Glutamatergic neuron (in vitro differentiated cells): ENCODE data around the gene CD79A. TPM values are rescaled to one million over a fixed set of nuclear protein-coding genes. Genes with fewer than 3 reads are reported as not detected.

ENCODE experiments used
- DNase-seq: peaks from one replicate; pipeline ENCODE4 v3.0.0; 2022
- H3K27ac Mint-ChIP-seq: one replicate; pipeline ENCODE4 v1.8.0; 2020; ENCODE audit warnings: mild to moderate bottlenecking, mixed read lengths, inconsistent platforms; ENCODE audit not compliant: unreplicated experiment
- H3K27me3 Mint-ChIP-seq: one replicate; pipeline ENCODE4 v1.8.0; 2020; ENCODE audit warnings: mild to moderate bottlenecking, moderate library complexity, mixed read lengths, inconsistent platforms; ENCODE audit not compliant: unreplicated experiment
- H3K36me3 Mint-ChIP-seq: one replicate; pipeline ENCODE4 v1.8.0; 2020; ENCODE audit warnings: mild to moderate bottlenecking, mixed read lengths, inconsistent platforms; ENCODE audit not compliant: unreplicated experiment
- H3K4me1 Mint-ChIP-seq: one replicate; pipeline ENCODE4 v1.8.0; 2020; ENCODE audit warnings: mild to moderate bottlenecking, low read depth, mixed read lengths, inconsistent platforms; ENCODE audit not compliant: unreplicated experiment
- H3K4me3 Mint-ChIP-seq: one replicate; pipeline ENCODE4 v1.8.0; 2020; ENCODE audit warnings: mild to moderate bottlenecking, mixed read lengths, inconsistent platforms; ENCODE audit not compliant: unreplicated experiment
- H3K9me3 Mint-ChIP-seq: one replicate; pipeline ENCODE4 v1.8.0; 2020; ENCODE audit warnings: mild to moderate bottlenecking, moderate library complexity, mixed read lengths, inconsistent platforms; ENCODE audit not compliant: unreplicated experiment
- long read RNA-seq: library from polyadenylated mRNA; unstranded; transcript quantifications from one replicate; pipeline ENCODE4 v2.0.0, GENCODE V29; 2020; ENCODE audit not compliant: unreplicated experiment
- total RNA-seq: library from RNA; stranded (reverse); fragmentation: NEBNext Ultra II Directional; extraction: Animal tissue kit (Norgen Biotek cat#: 25700); gene quantifications from one replicate; pipeline ENCODE4 v1.2.1, GENCODE V29; 2021; ENCODE audit not compliant: unreplicated experiment
- TF ChIP-seq, protein P1 (sequence below): fragments of 200-600 bp; sonication (generic); IDR thresholded peaks from one replicate; pipeline ENCODE4 v1.5.0; 2021; ENCODE audit not compliant: partially characterized antibody, unreplicated experiment

The CD79A gene
- total RNA-seq: not detected
- long read RNA-seq: 0 reads

- TF ChIP-seq, protein P1, sequence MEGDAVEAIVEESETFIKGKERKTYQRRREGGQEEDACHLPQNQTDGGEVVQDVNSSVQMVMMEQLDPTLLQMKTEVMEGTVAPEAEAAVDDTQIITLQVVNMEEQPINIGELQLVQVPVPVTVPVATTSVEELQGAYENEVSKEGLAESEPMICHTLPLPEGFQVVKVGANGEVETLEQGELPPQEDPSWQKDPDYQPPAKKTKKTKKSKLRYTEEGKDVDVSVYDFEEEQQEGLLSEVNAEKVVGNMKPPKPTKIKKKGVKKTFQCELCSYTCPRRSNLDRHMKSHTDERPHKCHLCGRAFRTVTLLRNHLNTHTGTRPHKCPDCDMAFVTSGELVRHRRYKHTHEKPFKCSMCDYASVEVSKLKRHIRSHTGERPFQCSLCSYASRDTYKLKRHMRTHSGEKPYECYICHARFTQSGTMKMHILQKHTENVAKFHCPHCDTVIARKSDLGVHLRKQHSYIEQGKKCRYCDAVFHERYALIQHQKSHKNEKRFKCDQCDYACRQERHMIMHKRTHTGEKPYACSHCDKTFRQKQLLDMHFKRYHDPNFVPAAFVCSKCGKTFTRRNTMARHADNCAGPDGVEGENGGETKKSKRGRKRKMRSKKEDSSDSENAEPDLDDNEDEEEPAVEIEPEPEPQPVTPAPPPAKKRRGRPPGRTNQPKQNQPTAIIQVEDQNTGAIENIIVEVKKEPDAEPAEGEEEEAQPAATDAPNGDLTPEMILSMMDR: no peak
- H3K4me1 Mint-ChIP-seq: no peaks in the 10 kb centered on the region
- H3K27me3 Mint-ChIP-seq: peaks cover 2% of the 10 kb centered on the region
- no peak for DNase-seq
- no peaks in the 10 kb centered on the region for H3K36me3 Mint-ChIP-seq
- no peak within 1 kb of the TSS for H3K4me3 Mint-ChIP-seq
- peaks cover under 1% of the 10 kb centered on the region for H3K9me3 Mint-ChIP-seq
- no peak within 1 kb of the TSS for H3K27ac Mint-ChIP-seq
These were observed at the start of gene CD79A for GRCh38 chr19:41876847-41877832. Gene CD79A, plus strand, starts transcription at chr19:41877279. Its CDS starts 26 bp downstream, at chr19:41877305.

GRCh38 chr19:41837981-41838708, 38.9 kb upstream of the CD79A start:
- Mint-ChIP-seq H3K27ac (no peak overlapping the region), H3K27me3 (peaks cover 4% of the 10 kb centered on the region), H3K36me3 (no peaks in the 10 kb centered on the region), H3K4me1 (peaks cover 10% of the 10 kb centered on the region), H3K4me3 (peak overlapping the region; percentile 38), H3K9me3 (no peaks in the 10 kb centered on the region)
- TF ChIP-seq, protein P1: no peak
- DNase-seq: no peak

- peaks cover 10% of the 10 kb centered on the region for H3K4me1 Mint-ChIP-seq
- no peak for DNase-seq
- TF ChIP-seq, protein P1: no peak
- no peak overlapping the region for H3K4me3 Mint-ChIP-seq
- peaks cover 6% of the 10 kb centered on the region for H3K36me3 Mint-ChIP-seq
- H3K27ac Mint-ChIP-seq: no peak overlapping the region
- H3K27me3 Mint-ChIP-seq: peaks cover 5% of the 10 kb centered on the region
- H3K9me3 Mint-ChIP-seq: peaks cover 3% of the 10 kb centered on the region
These were observed 37.9 kb upstream of the CD79A start for GRCh38 chr19:41839211-41839610.

- no peak for DNase-seq
- Mint-ChIP-seq H3K27me3 (peaks cover 6% of the 10 kb centered on the region), H3K4me1 (peaks cover 3% of the 10 kb centered on the region), H3K9me3 (peaks cover 3% of the 10 kb centered on the region), H3K4me3 (no peak overlapping the region), H3K36me3 (peaks cover 8% of the 10 kb centered on the region), H3K27ac (no peak overlapping the region)
- TF ChIP-seq, protein P1: no peak
These were observed 33.7 kb upstream of the CD79A start for GRCh38 chr19:41843371-41843770.
